T-cell (primary cell): ENCODE data around the gene GLYATL3. TPM values are rescaled to one million over a fixed set of nuclear protein-coding genes. Genes with fewer than 3 reads are reported as not detected.
"Not testable (repeated sequence)": the region's sequence is repeated elsewhere in the genome, so short reads cannot be mapped to it uniquely, and the experiment has no call there.

Experiments used
- ATAC-seq, 4 experiments: fragments of 200-7000 bp in 3 of 4; fragments of 150-1000 bp in 1 of 4; cut with Tn5 transposase; replicated peaks in 1 of 4; 1 replicate in 3 of 4; 2 replicates in 1 of 4; pipeline ENCODE4 v1.10.0; 2021; ENCODE audit warnings: moderate library complexity in 3 of 4, mild to moderate bottlenecking in 2 of 4, moderate number of reproducible peaks in 1 of 4
- CTCF ChIA-PET, 2 donors: fragments of 300-600 bp; sonication (Branson Sonifier 250); formaldehyde crosslinking; loops; one replicate each; lab custom pipeline; 2022; ENCODE audit warnings: antibody characterized with exemption in 2 of 2; lab: Charles Lee
- POLR2A ChIA-PET, 2 donors: fragments of 300-600 bp; sonication (Branson Sonifier 250); formaldehyde crosslinking; loops; one replicate each; lab custom pipeline; 2022; ENCODE audit warnings: antibody characterized with exemption in 2 of 2; lab: Charles Lee
- DNase-seq, 35 experiments: peaks; one replicate each; pipeline versions ENCODE4 v3.0.0 to v3.0.0-alpha.2; 2013 to 2023
- H3K27ac ChIP-seq: one replicate; pipeline ENCODE4 v1.5.1; 2013; ENCODE audit warnings: low read length
- H3K27me3 ChIP-seq, 2 experiments: replicated peaks in 1 of 2; 1 replicate in 1 of 2; 2 replicates in 1 of 2; pipeline versions ENCODE4 v1.6.1 to v1.7.0; 2013; ENCODE audit warnings: low read length in 1 of 2, mixed read lengths in 1 of 2; ENCODE audit not compliant: control insufficient read depth in 2 of 2, insufficient read depth in 2 of 2; ENCODE audit errors: extremely low read depth in 1 of 2
- H3K36me3 ChIP-seq, 2 donors: 1 replicate in 1 of 2; 2 replicates in 1 of 2; pipeline versions ENCODE4 v1.6.1 to v1.7.0; 2013; ENCODE audit warnings: low read length in 1 of 2; ENCODE audit not compliant: control insufficient read depth in 2 of 2, insufficient read depth in 1 of 2; ENCODE audit errors: extremely low read depth in 1 of 2
- H3K4me1 ChIP-seq, 2 experiments: 1 replicate in 1 of 2; 2 replicates in 1 of 2; pipeline versions ENCODE4 v1.6.1 to v1.7.0; 2013; ENCODE audit warnings: low read length in 2 of 2, mixed read lengths in 1 of 2; ENCODE audit not compliant: insufficient read depth in 2 of 2, control insufficient read depth in 1 of 2; ENCODE audit errors: extremely low read depth in 1 of 2
- H3K4me3 ChIP-seq, 2 donors: 1 replicate in 1 of 2; 2 replicates in 1 of 2; pipeline versions ENCODE4 v1.5.1 to v1.7.0; 2013; ENCODE audit warnings: mild to moderate bottlenecking in 2 of 2, low read length in 1 of 2, moderate library complexity in 1 of 2; ENCODE audit not compliant: control insufficient read depth in 1 of 2; ENCODE audit errors: extremely low read depth in 1 of 2
- H3K9me3 ChIP-seq: 2 replicates; pipeline ENCODE4 v1.7.0; 2013
- H3K27ac Mint-ChIP-seq, 2 donors: one replicate each; pipeline ENCODE4 v1.8.0; 2020 to 2021; ENCODE audit warnings: mild to moderate bottlenecking in 2 of 2, mixed read lengths in 2 of 2
- H3K27me3 Mint-ChIP-seq, 2 donors: one replicate each; pipeline ENCODE4 v1.8.0; 2021 to 2022; ENCODE audit warnings: mixed read lengths in 2 of 2
- H3K36me3 Mint-ChIP-seq: one replicate; pipeline ENCODE4 v1.8.0; 2021; ENCODE audit warnings: mixed read lengths
- H3K4me1 Mint-ChIP-seq, 3 donors: one replicate each; pipeline ENCODE4 v1.8.0; 2020 to 2022; ENCODE audit warnings: mixed read lengths in 3 of 3, mild to moderate bottlenecking in 1 of 3
- H3K4me3 Mint-ChIP-seq, 3 donors: one replicate each; pipeline ENCODE4 v1.8.0; 2020 to 2022; ENCODE audit warnings: mild to moderate bottlenecking in 3 of 3, mixed read lengths in 3 of 3, moderate library complexity in 3 of 3
- H3K9me3 Mint-ChIP-seq, 3 donors: one replicate each; pipeline ENCODE4 v1.8.0; 2020 to 2022; ENCODE audit warnings: mixed read lengths in 3 of 3
- WGBS: methylation state at CpG from one replicate; pipeline ENCODE4 v1.1.5; 2013; ENCODE audit warnings: missing lambda C conversion rate; ENCODE audit not compliant: insufficient coverage; 5-methylcytosine and 5-hydroxymethylcytosine counted together
- total RNA-seq, 35 experiments: library from RNA in 6 of 35; stranded (reverse) in 6 of 35; fragments of 120-200 nt in 1 of 35; gene quantifications; one replicate each; pipeline versions ENCODE4 v1.2.1 to v1.2.4 and lab custom pipeline; 2013 to 2026

Gene GLYATL3
- total RNA-seq, 5 donors from 2014 or later (not counting 1 experiment from before 2014, with no cell fraction given) = not detected

DNA sequence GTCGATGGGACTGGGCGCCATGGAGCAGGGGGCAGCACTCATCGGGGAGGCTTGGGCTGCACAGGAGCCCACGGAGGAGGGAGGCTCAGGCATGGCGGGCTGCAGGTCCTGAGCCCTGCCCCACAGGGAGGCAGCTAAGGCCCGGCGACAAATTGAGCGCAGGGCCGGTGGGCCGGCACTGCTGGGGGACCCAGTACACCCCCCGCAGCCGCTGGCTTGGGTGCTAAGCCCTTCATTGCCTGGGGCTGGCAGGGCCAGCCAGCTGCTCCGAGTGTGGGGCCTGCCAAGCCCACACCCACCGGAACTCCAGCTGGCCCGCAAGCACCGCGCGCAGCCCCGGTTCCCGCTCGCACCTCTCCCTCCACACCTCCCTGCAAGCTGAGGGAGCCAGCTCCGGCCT, 17.9 kb upstream of the GLYATL3 start:
- H3K4me3 ChIP-seq, H3K27me3 ChIP-seq, DNase-seq, H3K27ac Mint-ChIP-seq, ATAC-seq, H3K9me3 Mint-ChIP-seq, CTCF ChIA-PET, H3K9me3 ChIP-seq, H3K36me3 ChIP-seq, H3K4me1 Mint-ChIP-seq, H3K4me3 Mint-ChIP-seq, POLR2A ChIA-PET, H3K4me1 ChIP-seq, H3K27me3 Mint-ChIP-seq, H3K27ac ChIP-seq: not testable (repeated sequence)
- WGBS = 100% methylated on average over 9 of the region's 22 CpGs
- peaks cover 36% of the 10 kb centered on the region for H3K36me3 Mint-ChIP-seq

GRCh38 chr6:49483380-49483779, 16.3 kb upstream of the GLYATL3 start:
- H3K27me3 ChIP-seq, H3K4me1 ChIP-seq, H3K9me3 ChIP-seq, H3K9me3 Mint-ChIP-seq, H3K27me3 Mint-ChIP-seq, ATAC-seq, H3K4me3 Mint-ChIP-seq, DNase-seq, H3K27ac Mint-ChIP-seq, H3K27ac ChIP-seq, H3K4me3 ChIP-seq, CTCF ChIA-PET, H3K36me3 ChIP-seq, POLR2A ChIA-PET, H3K4me1 Mint-ChIP-seq: not testable (repeated sequence)
- peaks cover 35% of the 10 kb centered on the region for H3K36me3 Mint-ChIP-seq
- WGBS = 92% methylated on average over 8 of the region's 14 CpGs

DNA sequence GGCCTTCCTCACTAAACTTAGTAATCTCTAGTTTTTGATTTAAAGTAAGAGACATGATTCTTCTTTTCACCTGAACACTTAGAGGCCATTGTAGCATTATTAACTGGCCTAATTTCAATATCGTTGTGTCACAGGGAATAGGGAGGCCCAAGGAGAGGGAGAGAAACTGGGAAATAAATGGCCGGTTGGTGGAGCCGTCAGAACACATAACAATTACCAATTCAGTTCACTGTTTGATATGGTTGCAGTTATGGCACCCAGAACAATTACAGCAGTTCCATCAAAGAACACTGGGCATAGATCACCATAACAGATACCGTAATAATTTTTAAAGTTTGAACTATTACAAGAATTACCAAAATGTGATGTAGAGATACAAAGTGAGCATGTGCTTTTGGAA, 9.1 kb upstream of the GLYATL3 start:
- Histone ChIP-seq H3K36me3 (peaks cover 7 to 9% of the 10 kb centered on the region in 2 donors), H3K4me1 (no peaks in the 10 kb centered on the region), H3K4me3 (no peak overlapping the region), H3K27me3 (no peaks in the 10 kb centered on the region), H3K27ac (no peak overlapping the region), H3K9me3 (no peaks in the 10 kb centered on the region)
- no peaks in the 10 kb centered on the region for H3K27me3 Mint-ChIP-seq
- peaks cover 65% of the 10 kb centered on the region for H3K36me3 Mint-ChIP-seq
- DNase-seq (no peak), ATAC-seq (no peak)
- H3K9me3 Mint-ChIP-seq = no peaks in the 10 kb centered on the region
- no peaks in the 10 kb centered on the region for H3K4me1 Mint-ChIP-seq
- ChIA-PET CTCF (no interaction called here), POLR2A (no interaction called here)
- no peak overlapping the region for H3K27ac Mint-ChIP-seq
- no CpG with 5 or more reads among the region's 4 CpGs for WGBS
- no peak overlapping the region for H3K4me3 Mint-ChIP-seq

DNA sequence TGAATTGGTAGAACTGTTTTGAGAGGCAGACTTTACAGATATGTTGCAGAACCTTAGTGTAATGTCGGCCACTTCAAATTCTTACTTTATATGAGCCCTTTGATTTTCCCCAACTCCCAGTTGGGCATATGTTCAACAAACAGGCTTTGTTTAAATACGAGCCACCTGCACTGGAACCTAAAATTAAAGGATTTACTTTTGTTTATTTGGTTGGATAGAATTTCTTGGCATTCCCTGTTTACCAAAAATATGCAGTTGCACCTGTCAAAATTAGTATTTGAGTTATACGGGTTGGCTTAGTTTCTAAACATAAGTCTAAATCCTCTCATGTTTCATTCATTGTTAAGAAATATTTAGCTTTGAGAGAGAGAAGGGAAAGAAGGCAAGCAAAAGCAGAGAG, 2.4 kb upstream of the GLYATL3 start:
- Mint-ChIP-seq H3K4me3 (no peak overlapping the region), H3K27me3 (no peaks in the 10 kb centered on the region), H3K4me1 (no peaks in the 10 kb centered on the region), H3K9me3 (no peaks in the 10 kb centered on the region), H3K27ac (no peak overlapping the region), H3K36me3 (peaks cover 28% of the 10 kb centered on the region)
- Histone ChIP-seq H3K27ac (no peak overlapping the region), H3K27me3 (no peaks in the 10 kb centered on the region), H3K9me3 (no peaks in the 10 kb centered on the region), H3K4me1 (no peaks in the 10 kb centered on the region), H3K4me3 (no peak overlapping the region), H3K36me3 (peaks cover 0 to 3% of the 10 kb centered on the region in 2 donors)
- no CpG with 5 or more reads among the region's 3 CpGs for WGBS
- DNase-seq (no peak), ATAC-seq (no peak)
- ChIA-PET CTCF (no interaction called here), POLR2A (no interaction called here)

DNA sequence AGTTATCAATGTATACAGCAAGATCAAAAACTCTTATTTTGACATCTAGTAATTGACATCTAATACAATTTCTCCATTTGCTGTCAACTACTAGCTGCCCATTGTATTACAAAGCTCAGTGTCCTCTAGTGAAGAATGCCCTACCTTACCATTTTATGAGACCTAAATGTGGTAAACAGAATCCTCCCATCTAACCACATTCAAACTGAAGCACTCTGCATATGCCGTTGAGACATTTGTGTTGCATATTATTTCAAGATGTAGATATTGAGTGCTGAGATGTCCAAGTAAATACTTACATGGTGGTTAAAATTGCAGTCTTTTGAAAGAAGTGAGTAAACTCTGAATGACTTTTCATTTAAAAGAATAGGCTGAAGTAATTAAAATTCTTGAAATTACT, 597 bp upstream of the GLYATL3 start:
- CTCF ChIA-PET = interaction anchor here in 1 of 2 donors (0.6 kb wide), 1 partner anchor 90 kb away, joined by 3 read pairs; no protein-coding TSS in a partner anchor
- POLR2A ChIA-PET = no interaction called here
- Mint-ChIP-seq H3K27me3 (no peaks in the 10 kb centered on the region), H3K4me1 (no peaks in the 10 kb centered on the region), H3K27ac (no peak overlapping the region), H3K9me3 (no peaks in the 10 kb centered on the region), H3K4me3 (no peak overlapping the region), H3K36me3 (peaks cover 14% of the 10 kb centered on the region)
- no peaks in the 10 kb centered on the region for H3K36me3 ChIP-seq
- no peaks in the 10 kb centered on the region for H3K9me3 ChIP-seq
- no CpG with 5 or more reads among the region's 1 CpG for WGBS
- no peak overlapping the region for H3K4me3 ChIP-seq
- no peak overlapping the region for H3K27ac ChIP-seq
- no peak for DNase-seq
- peaks cover 0 to 2% of the 10 kb centered on the region in 2 experiments for H3K27me3 ChIP-seq
- no peaks in the 10 kb centered on the region for H3K4me1 ChIP-seq
- no peak for ATAC-seq

- Mint-ChIP-seq H3K9me3 (no peaks in the 10 kb centered on the region), H3K36me3 (no peaks in the 10 kb centered on the region), H3K4me3 (no peak overlapping the region), H3K4me1 (no peaks in the 10 kb centered on the region), H3K27me3 (peaks cover 13 to 16% of the 10 kb centered on the region in 2 donors), H3K27ac (no peak overlapping the region)
- ChIA-PET POLR2A (no interaction called here), CTCF (no interaction called here)
- DNase-seq (no peak), ATAC-seq (no peak)
- Histone ChIP-seq H3K9me3 (no peaks in the 10 kb centered on the region), H3K27me3 (peaks cover 0 to 2% of the 10 kb centered on the region in 2 experiments), H3K4me3 (no peak overlapping the region), H3K27ac (no peak overlapping the region), H3K36me3 (no peaks in the 10 kb centered on the region), H3K4me1 (no peaks in the 10 kb centered on the region)
- 87% methylated on average over 3 of the region's 5 CpGs for WGBS
Measured at GRCh38 chr6:49504666-49505065, 4.9 kb downstream of the GLYATL3 start.

DNA sequence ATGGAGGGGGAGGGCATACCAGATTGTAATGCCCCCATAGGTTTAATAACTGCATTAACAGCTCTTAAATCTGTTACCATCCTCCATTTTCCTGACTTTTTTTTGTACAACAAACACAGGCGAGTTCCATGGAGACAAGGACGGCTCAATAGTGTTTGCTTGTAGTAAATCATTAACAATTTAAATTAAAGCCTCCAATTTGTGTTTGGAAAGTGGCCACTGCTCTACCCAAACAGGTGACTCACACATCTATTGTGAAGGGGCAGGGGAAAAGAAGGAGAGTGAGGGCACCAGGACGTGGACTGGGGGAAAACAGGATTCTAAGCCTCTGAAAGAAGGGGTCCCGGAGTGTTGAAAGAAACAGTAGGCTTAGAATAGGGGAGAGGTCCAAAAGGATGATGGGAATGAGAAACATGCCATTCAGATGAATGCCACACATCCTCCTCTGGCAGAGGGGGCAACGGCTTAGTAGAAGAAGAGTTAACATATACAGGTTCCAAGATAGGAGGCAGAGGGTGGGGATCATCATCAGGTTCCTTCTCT, 6.9 kb downstream of the GLYATL3 start:
- H3K27me3 ChIP-seq = peaks cover 0 to 2% of the 10 kb centered on the region in 2 experiments
- no CpG with 5 or more reads among the region's 5 CpGs for WGBS
- no peak overlapping the region for H3K4me3 ChIP-seq
- H3K36me3 ChIP-seq = no peaks in the 10 kb centered on the region
- no peaks in the 10 kb centered on the region for H3K9me3 Mint-ChIP-seq
- ATAC-seq (no peak), DNase-seq (no peak)
- H3K4me1 Mint-ChIP-seq = no peaks in the 10 kb centered on the region
- ChIA-PET CTCF (interaction anchor here in 1 of 2 donors (0.7 kb wide), 1 partner anchor 173 kb away, joined by 3 read pairs; no protein-coding TSS in a partner anchor), POLR2A (no interaction called here)
- no peaks in the 10 kb centered on the region for H3K36me3 Mint-ChIP-seq
- peaks cover 13 to 16% of the 10 kb centered on the region in 2 donors for H3K27me3 Mint-ChIP-seq
- no peak overlapping the region for H3K27ac ChIP-seq
- H3K27ac Mint-ChIP-seq = no peak overlapping the region
- no peaks in the 10 kb centered on the region for H3K9me3 ChIP-seq
- H3K4me3 Mint-ChIP-seq = no peak overlapping the region
- no peaks in the 10 kb centered on the region for H3K4me1 ChIP-seq
